ENCODE results near the gene MAPT.

MAPT gene

DNA sequence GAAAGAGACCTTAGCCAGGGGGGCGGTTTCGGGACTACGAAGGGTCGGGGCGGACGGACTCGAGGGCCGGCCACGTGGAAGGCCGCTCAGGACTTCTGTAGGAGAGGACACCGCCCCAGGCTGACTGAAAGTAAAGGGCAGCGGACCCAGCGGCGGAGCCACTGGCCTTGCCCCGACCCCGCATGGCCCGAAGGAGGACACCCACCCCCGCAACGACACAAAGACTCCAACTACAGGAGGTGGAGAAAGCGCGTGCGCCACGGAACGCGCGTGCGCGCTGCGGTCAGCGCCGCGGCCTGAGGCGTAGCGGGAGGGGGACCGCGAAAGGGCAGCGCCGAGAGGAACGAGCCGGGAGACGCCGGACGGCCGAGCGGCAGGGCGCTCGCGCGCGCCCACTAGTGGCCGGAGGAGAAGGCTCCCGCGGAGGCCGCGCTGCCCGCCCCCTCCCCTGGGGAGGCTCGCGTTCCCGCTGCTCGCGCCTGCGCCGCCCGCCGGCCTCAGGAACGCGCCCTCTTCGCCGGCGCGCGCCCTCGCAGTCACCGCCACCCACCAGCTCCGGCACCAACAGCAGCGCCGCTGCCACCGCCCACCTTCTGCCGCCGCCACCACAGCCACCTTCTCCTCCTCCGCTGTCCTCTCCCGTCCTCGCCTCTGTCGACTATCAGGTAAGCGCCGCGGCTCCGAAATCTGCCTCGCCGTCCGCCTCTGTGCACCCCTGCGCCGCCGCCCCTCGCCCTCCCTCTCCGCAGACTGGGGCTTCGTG is at the start of gene MAPT:
MAPT (plus strand) TSS at position 533 of the 763 bp plus-strand sequence. CDS start 67,784 bp downstream, outside the sequence.
- in situ Hi-C loops (cut with HindIII; ENCODE audit: low sequenced_read_pairs) = no loop called here

- in situ Hi-C loops (cut with HindIII; ENCODE audit: low sequenced_read_pairs) = loop anchor here (25.0 kb wide), 1 partner anchor 208 kb away; no protein-coding TSS in a partner anchor
Measured at GRCh38 chr17:45844695-45845375, 49.5 kb upstream of the MAPT start, which contains the start of gene SPPL2C. SPPL2C (plus strand) TSS chr17:45844881; CDS start chr17:45844907, 26 bp downstream.

- in situ Hi-C loops (cut with HindIII; ENCODE audit: low sequenced_read_pairs) = loop anchor here (25.0 kb wide), 1 partner anchor 208 kb away; no protein-coding TSS in a partner anchor
Measured at GRCh38 chr17:45845376-45846185, 48.8 kb upstream of the MAPT start.

- in situ Hi-C loops (cut with HindIII; ENCODE audit: low sequenced_read_pairs) = loop anchor here (25.0 kb wide), 1 partner anchor 209 kb away; no protein-coding TSS in a partner anchor
Measured at GRCh38 chr17:45846223-45846622, 48.1 kb upstream of the MAPT start.

GRCh38 chr17:45846646-45847045 is 47.7 kb upstream of the MAPT start:
- in situ Hi-C loops (cut with HindIII; ENCODE audit: low sequenced_read_pairs) = loop anchor here (25.0 kb wide), 1 partner anchor 209 kb away; no protein-coding TSS in a partner anchor

DNA sequence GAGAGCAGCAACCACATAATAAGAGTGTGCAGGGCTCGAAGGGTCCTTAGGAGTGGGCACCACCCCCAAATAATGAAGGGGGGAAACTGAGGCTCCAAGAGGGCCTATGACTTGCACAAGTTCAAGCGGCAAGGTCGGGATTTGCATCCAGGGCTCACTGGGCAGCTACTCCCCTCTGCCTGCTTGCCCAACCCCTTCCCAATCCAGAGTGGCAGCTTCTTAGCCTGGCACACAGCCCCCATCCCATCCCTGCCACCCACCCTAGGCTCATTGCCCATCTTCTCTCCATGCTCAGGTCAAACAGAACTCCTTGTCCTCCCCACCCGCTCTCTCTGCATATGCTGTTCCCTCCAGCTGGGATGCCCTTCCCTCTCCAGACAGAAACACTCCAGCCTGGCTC is 47.3 kb upstream of the MAPT start:
- in situ Hi-C loops (cut with HindIII; ENCODE audit: low sequenced_read_pairs) = loop anchor here (25.0 kb wide), 1 partner anchor 210 kb away; no protein-coding TSS in a partner anchor

DNA sequence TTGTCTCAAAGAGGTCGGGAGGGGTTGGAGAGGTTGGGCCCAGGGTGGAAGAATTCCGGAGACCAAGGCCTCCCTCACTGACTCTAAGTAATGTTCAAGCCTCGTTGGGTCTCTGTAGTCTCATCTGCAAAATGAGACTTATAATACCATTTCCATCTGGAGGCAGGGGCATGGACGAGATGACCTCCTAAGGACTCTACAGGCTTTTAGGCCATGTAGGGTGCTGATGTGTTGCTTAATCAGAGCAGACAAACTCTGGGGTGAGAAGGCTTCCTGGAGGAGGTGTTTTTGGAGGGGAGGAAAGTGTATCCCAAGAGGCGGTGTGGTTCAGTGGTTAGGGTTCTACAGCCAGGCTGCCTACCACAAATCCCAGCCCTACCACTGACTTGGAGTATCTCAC is 46.6 kb upstream of the MAPT start:
- in situ Hi-C loops (cut with HindIII; ENCODE audit: low sequenced_read_pairs) = loop anchor here (25.0 kb wide), 1 partner anchor 210 kb away; no protein-coding TSS in a partner anchor

GRCh38 chr17:45848405-45848804 is 45.9 kb upstream of the MAPT start:
- in situ Hi-C loops (cut with HindIII; ENCODE audit: low sequenced_read_pairs) = loop anchor here (25.0 kb wide), 1 partner anchor 211 kb away; no protein-coding TSS in a partner anchor

DNA sequence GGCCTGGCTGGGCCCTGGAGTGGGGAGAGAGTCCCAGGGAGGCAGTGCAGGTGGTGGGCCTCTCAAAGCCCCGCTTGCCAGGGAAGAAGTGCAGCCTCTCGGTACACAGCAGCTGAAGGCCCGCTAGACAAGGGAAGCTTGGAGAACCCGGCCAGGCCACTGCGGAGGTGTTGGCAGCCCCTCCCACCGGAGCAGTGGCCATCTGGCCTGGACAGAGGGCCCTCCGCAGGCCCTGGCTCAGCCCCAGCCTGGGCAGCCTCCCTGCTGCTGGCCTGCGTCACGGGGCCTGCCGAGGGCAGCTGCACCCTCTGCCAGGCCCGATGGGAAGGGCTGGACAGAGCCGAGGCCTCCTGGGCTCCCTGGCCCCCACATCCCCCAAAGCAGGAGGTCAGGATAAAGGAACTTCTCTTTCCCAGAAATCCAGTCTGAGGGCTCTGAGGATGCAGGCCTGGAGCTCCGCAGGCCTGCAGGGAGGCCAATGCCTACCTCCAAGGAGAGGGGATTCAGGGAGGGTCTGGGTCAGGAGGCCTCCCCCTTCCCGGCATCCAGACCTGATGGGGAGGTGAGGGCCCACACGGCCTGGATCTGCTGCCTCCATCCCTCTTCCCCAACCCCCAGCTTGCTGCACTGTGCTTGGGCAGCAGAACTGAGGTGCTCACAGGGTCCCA is 45.4 kb upstream of the MAPT start:
- in situ Hi-C loops (cut with HindIII; ENCODE audit: low sequenced_read_pairs) = loop anchor here (25.0 kb wide), 1 partner anchor 212 kb away; no protein-coding TSS in a partner anchor

DNA sequence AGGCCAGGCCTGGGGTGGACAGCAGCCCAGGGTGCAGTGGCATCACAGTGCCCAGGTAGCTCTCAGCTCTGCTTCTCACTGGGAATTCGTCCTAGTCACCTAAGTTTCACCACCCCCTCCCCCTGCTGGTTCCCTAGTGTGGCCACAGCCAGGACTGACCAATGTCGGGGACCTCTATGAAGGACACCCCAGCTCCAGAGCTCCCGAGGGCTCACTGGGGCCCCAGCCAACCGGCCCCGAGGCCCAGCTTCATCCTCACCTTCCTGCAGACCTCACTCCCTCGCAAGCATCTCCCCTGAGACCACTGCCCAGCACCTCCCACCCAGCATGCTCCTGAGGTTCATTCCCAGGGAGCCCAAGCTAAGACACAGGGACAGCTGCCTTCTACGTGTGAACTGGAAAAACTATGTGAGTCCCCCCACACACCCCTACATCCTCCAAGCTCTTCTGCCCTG is 44.8 kb upstream of the MAPT start:
- in situ Hi-C loops (cut with HindIII; ENCODE audit: low sequenced_read_pairs) = loop anchor here (25.0 kb wide), 1 partner anchor 212 kb away; no protein-coding TSS in a partner anchor

DNA sequence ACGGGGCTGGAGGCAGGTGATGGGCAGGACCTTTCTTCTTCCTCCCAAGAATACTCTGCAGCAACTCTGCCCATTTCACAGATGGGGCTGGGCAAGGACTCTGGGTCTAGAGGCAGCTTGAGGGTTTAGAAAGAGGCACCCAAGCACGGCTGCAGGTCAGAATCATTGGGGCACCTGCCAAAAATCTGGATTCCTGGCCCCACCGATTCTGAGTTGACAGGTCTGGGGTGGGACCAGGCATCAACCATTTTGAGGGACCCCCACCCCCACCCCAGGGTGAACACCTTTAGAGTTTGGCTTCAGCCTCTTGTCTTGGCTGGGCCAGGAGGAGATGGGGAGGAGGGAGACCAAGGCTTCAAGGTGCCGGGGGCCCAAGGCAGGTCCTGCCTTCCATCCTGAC is 44.3 kb upstream of the MAPT start:
- in situ Hi-C loops (cut with HindIII; ENCODE audit: low sequenced_read_pairs) = loop anchor here (25.0 kb wide), 1 partner anchor 113 kb away; no protein-coding TSS in a partner anchor

DNA sequence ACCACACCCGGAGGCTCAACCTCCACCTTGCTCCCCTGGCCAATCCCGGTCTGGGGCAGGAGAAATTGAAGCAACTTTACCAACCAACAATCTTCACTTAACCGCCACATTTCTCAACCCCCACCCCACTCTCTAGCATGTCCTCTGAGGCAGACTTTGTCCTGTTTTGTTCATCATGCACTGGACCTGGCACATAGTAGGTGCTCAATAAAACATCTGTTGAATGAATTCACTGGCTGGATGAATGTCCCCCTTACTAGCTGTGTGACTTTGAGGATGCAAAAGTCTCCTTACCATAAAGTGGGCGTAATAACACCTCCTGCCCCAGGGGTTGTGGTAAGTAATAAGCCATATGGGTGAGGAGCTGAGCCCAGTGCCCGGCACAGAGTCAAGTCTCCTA is 43.9 kb upstream of the MAPT start:
- in situ Hi-C loops (cut with HindIII; ENCODE audit: low sequenced_read_pairs) = loop anchor here (25.0 kb wide), 1 partner anchor 113 kb away; no protein-coding TSS in a partner anchor

- in situ Hi-C loops (cut with HindIII; ENCODE audit: low sequenced_read_pairs) = loop anchor here (25.0 kb wide), 1 partner anchor 114 kb away; no protein-coding TSS in a partner anchor
Measured at GRCh38 chr17:45851022-45851421, 43.3 kb upstream of the MAPT start.

- in situ Hi-C loops (cut with HindIII; ENCODE audit: low sequenced_read_pairs) = loop anchor here (25.0 kb wide), 1 partner anchor 114 kb away; no protein-coding TSS in a partner anchor
Measured at GRCh38 chr17:45851464-45851863, 42.9 kb upstream of the MAPT start.

- in situ Hi-C loops (cut with HindIII; ENCODE audit: low sequenced_read_pairs) = loop anchor here (25.0 kb wide), 1 partner anchor 115 kb away; no protein-coding TSS in a partner anchor
Measured at GRCh38 chr17:45851873-45852272, 42.5 kb upstream of the MAPT start.

GRCh38 chr17:45852535-45853297 is 41.6 kb upstream of the MAPT start:
- in situ Hi-C loops (cut with HindIII; ENCODE audit: low sequenced_read_pairs) = loop anchor here (25.0 kb wide), 1 partner anchor 115 kb away; no protein-coding TSS in a partner anchor

DNA sequence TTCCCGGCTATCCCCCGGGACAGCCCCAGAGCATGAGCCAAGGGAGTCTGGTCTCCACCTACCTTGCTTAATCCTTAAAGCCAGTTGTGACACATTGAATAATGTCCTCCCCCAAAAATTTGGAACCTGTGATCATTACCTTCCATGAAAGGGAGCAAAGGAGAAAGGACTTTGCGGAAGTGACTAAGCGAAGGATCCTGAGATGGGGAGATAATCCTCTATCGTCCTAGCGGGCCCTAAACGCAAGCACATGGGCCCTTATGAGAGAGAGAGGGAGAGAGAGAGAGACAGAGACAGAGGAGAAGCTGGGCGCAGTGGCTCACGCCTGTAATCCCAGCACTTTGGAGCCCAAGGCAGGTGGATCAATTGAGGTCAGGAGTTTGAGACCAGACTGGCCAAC is 40.1 kb upstream of the MAPT start:
- in situ Hi-C loops (cut with HindIII; ENCODE audit: low sequenced_read_pairs) = loop anchor here (25.0 kb wide), 1 partner anchor 117 kb away; no protein-coding TSS in a partner anchor

- in situ Hi-C loops (cut with HindIII; ENCODE audit: low sequenced_read_pairs) = loop anchor here (5.0 to 25.0 kb wide), 2 partner anchors 91 to 119 kb away; no protein-coding TSS in a partner anchor
Measured at GRCh38 chr17:45855691-45856336, 38.5 kb upstream of the MAPT start.
